Measurements from ENCODE around the gene MAP2K2.
A peak's percentile ranks its signal among the peaks of the same experiment; 100 is the strongest.

The MAP2K2 gene

DNA sequence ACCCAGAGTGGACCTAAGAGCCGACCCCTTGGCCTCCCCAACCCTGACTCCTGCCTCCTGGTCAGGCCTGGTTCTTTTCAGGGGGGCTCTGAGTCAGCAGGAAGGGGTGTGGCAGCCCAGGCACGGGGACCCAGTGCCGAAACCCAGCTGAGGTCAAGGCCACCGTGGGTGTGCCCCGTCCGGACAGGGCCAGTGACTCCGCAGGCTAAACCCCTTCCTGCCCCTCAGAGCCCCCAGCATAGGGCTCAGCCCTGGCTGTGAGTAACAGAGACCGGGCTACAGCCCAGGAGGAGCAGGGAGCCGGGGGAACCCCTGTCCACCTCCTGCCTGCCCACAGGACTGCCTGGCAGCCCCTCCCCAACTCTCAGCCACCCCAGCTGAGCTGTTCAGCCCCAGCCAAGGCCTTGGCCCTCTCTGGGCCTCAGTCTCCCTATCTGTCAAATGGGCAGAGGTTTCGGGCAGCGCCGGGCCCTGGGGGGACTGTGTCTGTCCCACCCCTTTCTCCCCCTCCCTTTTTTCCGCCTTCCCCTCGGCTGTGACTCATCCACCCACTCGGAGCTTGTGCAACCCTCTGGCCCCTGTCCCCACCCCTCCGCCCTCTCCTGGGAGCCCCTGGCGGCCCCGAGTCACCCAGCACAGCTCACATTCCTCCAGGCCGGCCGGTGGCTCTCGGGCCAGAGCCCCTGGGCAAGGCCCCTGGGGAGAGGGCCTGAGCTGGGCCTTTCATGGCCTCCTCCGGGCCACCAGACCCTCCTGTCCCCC is 65.8 kb downstream of the MAP2K2 start:
- TF ChIP-seq ZFP3 (CRISPR knock-in tag; IDR thresholded peaks at IDR 0.05) (no peak), TOX (CRISPR knock-in tag; IDR thresholded peaks at IDR 0.05; ENCODE audit: borderline replicate concordance) (no peak), ZNF565 (CRISPR knock-in tag; conservative IDR thresholded peaks at IDR 0.05; ENCODE audit: low read depth) (no peak), OSR1 (CRISPR knock-in tag; IDR thresholded peaks at IDR 0.05) (no peak), ZNF8 (CRISPR knock-in tag; IDR thresholded peaks at IDR 0.05) (no peak), SNAI2 (CRISPR knock-in tag; IDR thresholded peaks at IDR 0.05) (no peak), ZFP30 (CRISPR knock-in tag; IDR thresholded peaks at IDR 0.05) (no peak), RARB (CRISPR knock-in tag; IDR thresholded peaks at IDR 0.05) (no peak)
- TF ChIP-seq, protein P1, sequence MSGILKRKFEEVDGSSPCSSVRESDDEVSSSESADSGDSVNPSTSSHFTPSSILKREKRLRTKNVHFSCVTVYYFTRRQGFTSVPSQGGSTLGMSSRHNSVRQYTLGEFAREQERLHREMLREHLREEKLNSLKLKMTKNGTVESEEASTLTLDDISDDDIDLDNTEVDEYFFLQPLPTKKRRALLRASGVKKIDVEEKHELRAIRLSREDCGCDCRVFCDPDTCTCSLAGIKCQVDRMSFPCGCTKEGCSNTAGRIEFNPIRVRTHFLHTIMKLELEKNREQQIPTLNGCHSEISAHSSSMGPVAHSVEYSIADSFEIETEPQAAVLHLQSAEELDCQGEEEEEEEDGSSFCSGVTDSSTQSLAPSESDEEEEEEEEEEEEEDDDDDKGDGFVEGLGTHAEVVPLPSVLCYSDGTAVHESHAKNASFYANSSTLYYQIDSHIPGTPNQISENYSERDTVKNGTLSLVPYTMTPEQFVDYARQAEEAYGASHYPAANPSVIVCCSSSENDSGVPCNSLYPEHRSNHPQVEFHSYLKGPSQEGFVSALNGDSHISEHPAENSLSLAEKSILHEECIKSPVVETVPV (CRISPR knock-in tag; IDR thresholded peaks at IDR 0.05), result no peak
- TF ChIP-seq, protein P2, sequence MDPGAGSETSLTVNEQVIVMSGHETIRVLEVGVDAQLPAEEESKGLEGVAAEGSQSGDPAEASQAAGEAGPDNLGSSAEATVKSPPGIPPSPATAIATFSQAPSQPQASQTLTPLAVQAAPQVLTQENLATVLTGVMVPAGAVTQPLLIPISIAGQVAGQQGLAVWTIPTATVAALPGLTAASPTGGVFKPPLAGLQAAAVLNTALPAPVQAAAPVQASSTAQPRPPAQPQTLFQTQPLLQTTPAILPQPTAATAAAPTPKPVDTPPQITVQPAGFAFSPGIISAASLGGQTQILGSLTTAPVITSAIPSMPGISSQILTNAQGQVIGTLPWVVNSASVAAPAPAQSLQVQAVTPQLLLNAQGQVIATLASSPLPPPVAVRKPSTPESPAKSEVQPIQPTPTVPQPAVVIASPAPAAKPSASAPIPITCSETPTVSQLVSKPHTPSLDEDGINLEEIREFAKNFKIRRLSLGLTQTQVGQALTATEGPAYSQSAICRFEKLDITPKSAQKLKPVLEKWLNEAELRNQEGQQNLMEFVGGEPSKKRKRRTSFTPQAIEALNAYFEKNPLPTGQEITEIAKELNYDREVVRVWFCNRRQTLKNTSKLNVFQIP (CRISPR knock-in tag; IDR thresholded peaks at IDR 0.05; ENCODE audit: borderline replicate concordance, low read depth), result no peak
- ATAC-seq, result peak; percentile 77

DNA sequence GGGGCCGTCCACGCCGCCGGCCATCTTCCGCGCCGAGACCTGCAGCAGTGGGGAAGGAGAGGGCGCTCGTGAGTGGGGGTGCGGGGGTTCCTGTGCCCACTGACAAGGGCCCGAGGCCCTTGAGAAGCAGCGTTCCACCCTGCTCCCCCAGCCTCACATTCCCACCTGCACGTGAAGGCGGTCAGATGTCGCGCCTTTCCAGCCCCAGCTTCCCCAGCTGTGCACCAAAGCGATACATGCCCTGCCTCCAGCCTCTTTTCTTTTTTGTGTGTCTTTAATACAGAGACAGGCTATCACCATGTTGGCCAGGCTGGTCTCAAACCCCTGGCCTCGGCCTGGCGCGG is 68.7 kb downstream of the MAP2K2 start:
- ATAC-seq, result no peak
- TF ChIP-seq ZNF8 (CRISPR knock-in tag; IDR thresholded peaks at IDR 0.05) (no peak), TCF4 (CRISPR knock-in tag; IDR thresholded peaks at IDR 0.05; ENCODE audit: borderline replicate concordance) (no peak), ZNF565 (CRISPR knock-in tag; conservative IDR thresholded peaks at IDR 0.05; ENCODE audit: low read depth) (no peak), ZC3H10 (CRISPR knock-in tag; IDR thresholded peaks at IDR 0.05) (no peak), SNAI2 (CRISPR knock-in tag; IDR thresholded peaks at IDR 0.05) (no peak), ZFP3 (CRISPR knock-in tag; IDR thresholded peaks at IDR 0.05) (no peak), GLIS3 (CRISPR knock-in tag; IDR thresholded peaks at IDR 0.05) (no peak)
- TF ChIP-seq, protein P3, sequence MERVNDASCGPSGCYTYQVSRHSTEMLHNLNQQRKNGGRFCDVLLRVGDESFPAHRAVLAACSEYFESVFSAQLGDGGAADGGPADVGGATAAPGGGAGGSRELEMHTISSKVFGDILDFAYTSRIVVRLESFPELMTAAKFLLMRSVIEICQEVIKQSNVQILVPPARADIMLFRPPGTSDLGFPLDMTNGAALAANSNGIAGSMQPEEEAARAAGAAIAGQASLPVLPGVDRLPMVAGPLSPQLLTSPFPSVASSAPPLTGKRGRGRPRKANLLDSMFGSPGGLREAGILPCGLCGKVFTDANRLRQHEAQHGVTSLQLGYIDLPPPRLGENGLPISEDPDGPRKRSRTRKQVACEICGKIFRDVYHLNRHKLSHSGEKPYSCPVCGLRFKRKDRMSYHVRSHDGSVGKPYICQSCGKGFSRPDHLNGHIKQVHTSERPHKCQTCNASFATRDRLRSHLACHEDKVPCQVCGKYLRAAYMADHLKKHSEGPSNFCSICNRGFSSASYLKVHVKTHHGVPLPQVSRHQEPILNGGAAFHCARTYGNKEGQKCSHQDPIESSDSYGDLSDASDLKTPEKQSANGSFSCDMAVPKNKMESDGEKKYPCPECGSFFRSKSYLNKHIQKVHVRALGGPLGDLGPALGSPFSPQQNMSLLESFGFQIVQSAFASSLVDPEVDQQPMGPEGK (CRISPR knock-in tag; IDR thresholded peaks at IDR 0.05; ENCODE audit: borderline replicate concordance), result no peak

DNA sequence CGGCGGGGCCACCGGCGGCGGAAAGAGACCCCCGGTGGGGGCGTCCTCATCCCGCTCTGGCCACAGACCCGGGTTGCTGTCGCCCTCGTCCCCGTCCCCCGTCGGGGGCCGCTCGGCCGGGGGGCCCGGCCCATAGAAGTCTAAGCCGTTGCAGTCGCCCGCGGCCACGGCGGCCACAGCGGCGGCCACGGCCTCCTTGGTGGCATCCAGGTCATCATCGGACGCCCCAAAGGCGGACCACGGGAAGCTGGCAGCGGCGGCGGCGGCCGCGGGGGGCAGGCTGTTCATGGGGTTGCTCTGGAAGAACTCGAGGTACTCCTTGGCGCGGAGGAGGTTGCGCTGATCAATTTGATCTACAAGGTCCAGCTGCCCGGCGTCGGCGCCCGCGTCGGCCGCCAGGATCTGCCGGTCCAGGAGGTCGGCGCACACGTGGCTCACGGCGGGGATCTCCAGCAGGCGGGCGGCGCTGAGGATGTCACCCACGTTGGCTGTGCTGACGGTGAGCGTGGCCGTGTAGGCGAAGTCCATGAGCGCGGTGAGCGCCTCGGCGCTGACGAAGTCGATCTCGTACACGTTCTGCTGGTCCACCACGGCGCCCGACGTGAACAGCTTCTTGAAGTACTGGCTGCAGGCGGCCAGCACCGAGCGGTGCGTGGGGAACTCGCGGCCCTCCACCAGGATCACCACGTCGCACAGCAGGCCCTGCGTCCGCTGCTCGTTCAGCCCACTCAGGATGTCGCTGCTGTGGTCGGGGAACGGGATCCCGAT is 69.3 kb downstream of the MAP2K2 start:
- no peak for ATAC-seq
- no peak for TF ChIP-seq ZC3H10 (CRISPR knock-in tag; IDR thresholded peaks at IDR 0.05)
- no peak for TF ChIP-seq ZFP30 (CRISPR knock-in tag; IDR thresholded peaks at IDR 0.05)
- TF ChIP-seq ZFP3 (CRISPR knock-in tag; IDR thresholded peaks at IDR 0.05), result no peak
- no peak for TF ChIP-seq ISL1 (CRISPR knock-in tag; IDR thresholded peaks at IDR 0.05)
- no peak for TF ChIP-seq ESRRG (CRISPR knock-in tag; IDR thresholded peaks at IDR 0.05)
- TF ChIP-seq ZNF565 (CRISPR knock-in tag; conservative IDR thresholded peaks at IDR 0.05; ENCODE audit: low read depth), result no peak
- no peak for TF ChIP-seq SNAI2 (CRISPR knock-in tag; IDR thresholded peaks at IDR 0.05)
- TF ChIP-seq, protein P2 (CRISPR knock-in tag; IDR thresholded peaks at IDR 0.05; ENCODE audit: borderline replicate concordance, low read depth), result no peak
- TF ChIP-seq ARNTL (CRISPR knock-in tag; IDR thresholded peaks at IDR 0.05; ENCODE audit: borderline replicate concordance, low read depth), result no peak
- TF ChIP-seq, protein P4, sequence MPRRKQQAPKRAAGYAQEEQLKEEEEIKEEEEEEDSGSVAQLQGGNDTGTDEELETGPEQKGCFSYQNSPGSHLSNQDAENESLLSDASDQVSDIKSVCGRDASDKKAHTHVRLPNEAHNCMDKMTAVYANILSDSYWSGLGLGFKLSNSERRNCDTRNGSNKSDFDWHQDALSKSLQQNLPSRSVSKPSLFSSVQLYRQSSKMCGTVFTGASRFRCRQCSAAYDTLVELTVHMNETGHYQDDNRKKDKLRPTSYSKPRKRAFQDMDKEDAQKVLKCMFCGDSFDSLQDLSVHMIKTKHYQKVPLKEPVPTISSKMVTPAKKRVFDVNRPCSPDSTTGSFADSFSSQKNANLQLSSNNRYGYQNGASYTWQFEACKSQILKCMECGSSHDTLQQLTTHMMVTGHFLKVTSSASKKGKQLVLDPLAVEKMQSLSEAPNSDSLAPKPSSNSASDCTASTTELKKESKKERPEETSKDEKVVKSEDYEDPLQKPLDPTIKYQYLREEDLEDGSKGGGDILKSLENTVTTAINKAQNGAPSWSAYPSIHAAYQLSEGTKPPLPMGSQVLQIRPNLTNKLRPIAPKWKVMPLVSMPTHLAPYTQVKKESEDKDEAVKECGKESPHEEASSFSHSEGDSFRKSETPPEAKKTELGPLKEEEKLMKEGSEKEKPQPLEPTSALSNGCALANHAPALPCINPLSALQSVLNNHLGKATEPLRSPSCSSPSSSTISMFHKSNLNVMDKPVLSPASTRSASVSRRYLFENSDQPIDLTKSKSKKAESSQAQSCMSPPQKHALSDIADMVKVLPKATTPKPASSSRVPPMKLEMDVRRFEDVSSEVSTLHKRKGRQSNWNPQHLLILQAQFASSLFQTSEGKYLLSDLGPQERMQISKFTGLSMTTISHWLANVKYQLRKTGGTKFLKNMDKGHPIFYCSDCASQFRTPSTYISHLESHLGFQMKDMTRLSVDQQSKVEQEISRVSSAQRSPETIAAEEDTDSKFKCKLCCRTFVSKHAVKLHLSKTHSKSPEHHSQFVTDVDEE (CRISPR knock-in tag; IDR thresholded peaks at IDR 0.05), result no peak
- TF ChIP-seq ZNF8 (CRISPR knock-in tag; IDR thresholded peaks at IDR 0.05), result no peak
- no peak for TF ChIP-seq CSDC2 (CRISPR knock-in tag; IDR thresholded peaks at IDR 0.05)
- TF ChIP-seq, protein P5, sequence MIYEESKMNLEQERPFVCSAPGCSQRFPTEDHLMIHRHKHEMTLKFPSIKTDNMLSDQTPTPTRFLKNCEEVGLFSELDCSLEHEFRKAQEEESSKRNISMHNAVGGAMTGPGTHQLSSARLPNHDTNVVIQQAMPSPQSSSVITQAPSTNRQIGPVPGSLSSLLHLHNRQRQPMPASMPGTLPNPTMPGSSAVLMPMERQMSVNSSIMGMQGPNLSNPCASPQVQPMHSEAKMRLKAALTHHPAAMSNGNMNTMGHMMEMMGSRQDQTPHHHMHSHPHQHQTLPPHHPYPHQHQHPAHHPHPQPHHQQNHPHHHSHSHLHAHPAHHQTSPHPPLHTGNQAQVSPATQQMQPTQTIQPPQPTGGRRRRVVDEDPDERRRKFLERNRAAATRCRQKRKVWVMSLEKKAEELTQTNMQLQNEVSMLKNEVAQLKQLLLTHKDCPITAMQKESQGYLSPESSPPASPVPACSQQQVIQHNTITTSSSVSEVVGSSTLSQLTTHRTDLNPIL (CRISPR knock-in tag; IDR thresholded peaks at IDR 0.05; ENCODE audit: low read depth), result no peak
- TF ChIP-seq GLIS3 (CRISPR knock-in tag; IDR thresholded peaks at IDR 0.05), result no peak
- TF ChIP-seq OSR1 (CRISPR knock-in tag; IDR thresholded peaks at IDR 0.05), result no peak
- TF ChIP-seq BACH2 (CRISPR knock-in tag; IDR thresholded peaks at IDR 0.05; ENCODE audit: borderline replicate concordance), result no peak
- no peak for TF ChIP-seq TCF4 (CRISPR knock-in tag; IDR thresholded peaks at IDR 0.05; ENCODE audit: borderline replicate concordance)
- no peak for TF ChIP-seq RARB (CRISPR knock-in tag; IDR thresholded peaks at IDR 0.05)
- no peak for TF ChIP-seq PPARA (CRISPR knock-in tag; IDR thresholded peaks at IDR 0.05; ENCODE audit: borderline replicate concordance)
